GM18520 (cell line): Measurements from ENCODE around the gene TBX4.
"Not testable (repeated sequence)": the region's sequence is repeated elsewhere in the genome, so short reads cannot be mapped to it uniquely, and the experiment has no call there.

Experiments used
- ATAC-seq: cut with Tn5 transposase; IDR thresholded peaks from one replicate; pipeline ENCODE4 v1.9.1; 2021; ENCODE audit not compliant: unreplicated experiment

The TBX4 gene

GRCh38 chr17:61496174-61496956 lies 44.1 kb downstream of the TBX4 start:
- no peak for ATAC-seq

GRCh38 chr17:61496957-61497653 lies 44.9 kb downstream of the TBX4 start:
- ATAC-seq, result no peak

DNA sequence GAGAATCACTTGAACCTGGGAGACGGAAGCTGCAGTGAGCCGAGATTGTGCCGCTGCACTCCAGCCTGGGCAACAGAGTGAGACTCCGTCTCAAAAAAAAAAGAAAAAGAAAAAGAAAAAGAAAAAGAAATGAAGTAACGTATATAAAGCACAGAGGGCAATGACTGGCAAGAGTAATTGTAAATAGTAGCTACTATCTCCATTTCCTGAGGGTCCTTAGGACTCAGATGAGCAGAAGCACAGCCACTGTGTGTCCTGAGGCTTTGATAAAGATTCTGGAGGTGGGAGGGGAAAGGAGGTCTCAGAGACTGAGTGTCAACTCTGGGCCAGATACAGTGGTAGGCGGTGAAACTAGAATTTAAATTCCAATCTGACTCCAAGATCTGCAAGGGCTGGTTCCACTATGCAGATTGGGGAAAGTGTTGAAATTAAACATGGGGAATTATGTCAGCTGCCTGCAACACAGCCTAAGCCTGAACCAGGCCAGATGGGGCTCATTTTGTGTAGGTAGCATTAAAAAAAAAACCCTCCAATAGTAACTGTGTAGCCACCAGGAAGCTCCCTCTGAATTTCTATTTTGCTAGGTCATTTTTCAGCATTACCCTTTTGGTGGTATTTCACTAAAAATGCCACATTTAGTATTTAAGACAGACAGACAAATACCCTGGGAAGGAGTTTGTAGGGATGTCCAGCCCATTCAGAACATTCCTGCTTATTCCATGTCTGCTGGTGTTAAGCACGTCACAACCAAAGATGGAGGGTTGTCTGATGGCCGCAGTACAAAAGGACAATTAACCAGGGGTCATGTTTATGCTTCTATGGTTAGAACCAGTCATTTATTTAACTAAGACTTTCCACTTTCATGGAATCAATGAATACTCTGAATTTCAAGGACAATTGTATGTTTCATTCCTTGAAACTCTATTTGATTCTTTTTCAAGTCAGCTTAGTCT lies 46.1 kb downstream of the TBX4 start:
- no peak for ATAC-seq

- ATAC-seq, result no peak
Observed at GRCh38 chr17:61499632-61500031, 47.4 kb downstream of the TBX4 start.

DNA sequence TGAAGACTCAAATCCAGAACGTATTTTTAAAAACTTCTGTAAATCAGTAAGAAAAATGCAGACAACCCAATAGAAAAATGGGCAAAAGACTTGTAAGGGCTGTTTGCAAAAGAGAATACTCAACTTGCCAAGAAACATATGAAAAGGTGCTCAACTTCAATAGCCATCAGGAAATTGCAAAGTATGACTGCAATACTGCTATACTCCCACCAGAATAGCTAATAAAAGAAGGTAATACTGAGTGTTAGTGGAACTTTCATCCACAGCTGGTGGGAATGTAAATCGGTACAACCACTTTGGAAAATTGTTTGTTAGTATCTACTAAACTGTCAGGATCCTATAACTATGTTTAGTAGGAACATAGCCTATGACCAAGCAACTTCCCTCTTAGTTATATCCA lies 48.1 kb downstream of the TBX4 start:
- ATAC-seq, result no peak

GRCh38 chr17:61502292-61502691 lies 50.1 kb downstream of the TBX4 start:
- no peak for ATAC-seq

- ATAC-seq, result no peak
Observed at GRCh38 chr17:61503961-61504360, 51.7 kb downstream of the TBX4 start.

- ATAC-seq, result no peak
Observed at GRCh38 chr17:61504697-61505096, 52.5 kb downstream of the TBX4 start.

DNA sequence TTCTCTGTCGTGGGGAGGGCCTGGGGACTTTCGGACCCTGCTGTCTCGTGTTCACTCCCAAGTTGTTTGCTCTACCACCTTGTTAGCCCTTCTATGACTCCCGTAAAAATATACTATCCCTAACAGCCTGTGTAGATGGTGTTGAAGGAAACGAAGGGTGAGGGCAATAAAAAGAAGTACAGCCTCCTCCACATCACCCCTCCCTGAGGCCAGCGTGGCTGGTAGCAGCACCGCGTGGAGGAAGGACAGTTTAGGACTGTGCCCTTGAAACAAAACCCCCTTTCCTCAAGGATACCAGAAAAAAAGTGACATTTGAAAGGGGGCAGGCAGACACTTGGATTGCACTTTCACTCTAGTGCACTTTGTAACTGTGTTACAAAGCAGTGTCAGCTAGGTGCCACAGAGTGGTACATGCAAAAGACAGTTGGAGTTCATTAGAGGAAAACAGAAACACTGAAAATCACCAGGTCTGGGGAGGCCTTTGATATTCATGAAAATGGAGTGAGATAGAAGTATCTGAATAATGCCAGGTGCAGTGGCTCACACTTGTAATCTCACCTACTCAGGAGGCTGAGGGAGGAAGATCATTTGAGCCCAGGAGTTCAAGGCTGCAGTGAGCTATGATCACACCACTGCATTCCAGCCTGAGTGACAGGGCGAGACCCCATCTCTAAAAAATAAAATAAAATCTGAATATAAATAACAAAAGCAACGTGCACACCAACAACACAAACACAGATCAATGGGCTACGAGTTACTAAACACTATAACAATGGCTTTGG lies 53.8 kb downstream of the TBX4 start:
- ATAC-seq, result no peak

DNA sequence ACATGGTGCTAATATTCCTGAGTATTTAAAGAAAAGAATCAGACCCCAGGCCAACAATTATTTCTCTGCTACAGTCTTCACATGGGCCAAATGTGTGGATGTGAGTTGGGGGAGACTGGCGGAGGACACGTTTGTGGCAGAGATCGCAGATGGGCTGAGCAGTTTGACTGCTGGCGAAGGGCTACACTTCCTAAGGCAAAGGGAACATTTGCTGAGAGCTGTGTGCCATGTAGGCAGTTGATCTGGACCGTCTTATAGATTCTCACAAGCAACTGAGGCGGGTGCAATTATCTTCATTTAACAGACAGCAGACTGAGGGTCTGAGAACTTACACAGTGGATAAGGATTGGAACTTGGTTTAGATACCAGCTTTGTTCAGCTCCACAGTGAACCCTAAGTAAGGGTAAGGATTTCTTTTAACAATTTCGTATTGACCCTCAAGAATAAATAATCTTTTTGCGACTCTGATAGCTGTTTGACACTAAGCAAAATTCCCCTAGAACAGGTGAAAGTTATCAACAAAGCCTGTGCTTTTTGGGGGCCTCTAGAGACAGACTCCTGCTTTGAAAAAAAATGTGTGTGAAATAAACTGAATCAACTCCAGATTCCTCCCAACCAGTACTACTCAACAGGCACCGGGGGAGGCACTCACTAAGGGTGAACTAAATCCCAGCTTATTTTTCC lies 55.3 kb downstream of the TBX4 start:
- no peak for ATAC-seq

GRCh38 chr17:61508912-61509311 lies 56.7 kb downstream of the TBX4 start:
- ATAC-seq, result no peak

- ATAC-seq, result not testable (repeated sequence)
Observed at GRCh38 chr17:61509454-61509853, 57.2 kb downstream of the TBX4 start.

- ATAC-seq, result no peak
Observed at GRCh38 chr17:61510237-61510636, 58.0 kb downstream of the TBX4 start.

GRCh38 chr17:61510991-61511390 lies 58.8 kb downstream of the TBX4 start:
- no peak for ATAC-seq

DNA sequence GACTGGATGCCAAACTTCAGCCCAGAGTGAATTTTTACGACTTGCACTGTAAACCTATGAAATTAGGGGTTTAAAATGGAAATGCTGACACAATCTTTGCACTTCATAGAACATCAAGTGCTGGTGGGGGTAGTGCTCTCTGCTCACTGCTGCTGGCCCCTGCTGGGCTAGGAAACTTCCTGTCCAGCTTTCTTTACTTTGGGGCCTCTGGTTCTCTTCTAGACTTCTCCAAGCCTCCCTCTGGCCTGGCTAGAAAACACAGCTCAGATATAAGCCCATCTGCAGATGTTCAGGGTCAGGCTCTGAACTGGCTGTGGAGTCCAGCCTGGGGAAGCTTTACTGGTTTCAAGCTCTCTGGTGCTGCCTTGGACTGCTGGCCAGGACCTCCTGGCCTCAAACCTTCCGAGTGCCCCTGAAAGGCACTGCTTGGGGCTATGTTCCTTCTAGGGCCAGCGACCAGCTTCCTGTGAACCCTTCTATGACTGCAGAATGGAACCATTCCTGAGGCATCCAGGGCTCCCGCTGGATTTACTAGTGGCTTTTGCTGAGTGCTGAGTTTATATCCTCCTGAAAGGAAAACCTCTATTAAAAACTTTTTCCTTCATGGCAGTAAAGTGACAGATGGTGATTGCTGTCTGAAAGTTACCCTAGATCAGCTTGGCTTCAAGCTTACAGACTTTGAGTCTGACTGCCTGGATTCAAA lies 59.4 kb downstream of the TBX4 start:
- ATAC-seq, result no peak

GRCh38 chr17:61514491-61514890 lies 62.3 kb downstream of the TBX4 start:
- no peak for ATAC-seq

GRCh38 chr17:61517265-61517664 lies 65.0 kb downstream of the TBX4 start:
- ATAC-seq, result no peak

- no peak for ATAC-seq
Observed at GRCh38 chr17:61517843-61518606, 65.8 kb downstream of the TBX4 start.

- ATAC-seq, result no peak
Observed at GRCh38 chr17:61519139-61519538, 66.9 kb downstream of the TBX4 start.
